ENCODE results near the gene TRERF1. TPM values are rescaled to one million over a fixed set of nuclear protein-coding genes. Genes with fewer than 3 reads are reported as not detected.

The TRERF1 gene
- total RNA-seq, 1 experiment from 2014 or later: 14.5 TPM

GRCh38 chr6:42459888-42460287 is 8.2 kb upstream of the TRERF1 start:
- CTCF ChIA-PET: no interaction called here
- intact Hi-C loops (cut with micrococcal nuclease; ENCODE audit: unreplicated experiment): no loop called here

DNA sequence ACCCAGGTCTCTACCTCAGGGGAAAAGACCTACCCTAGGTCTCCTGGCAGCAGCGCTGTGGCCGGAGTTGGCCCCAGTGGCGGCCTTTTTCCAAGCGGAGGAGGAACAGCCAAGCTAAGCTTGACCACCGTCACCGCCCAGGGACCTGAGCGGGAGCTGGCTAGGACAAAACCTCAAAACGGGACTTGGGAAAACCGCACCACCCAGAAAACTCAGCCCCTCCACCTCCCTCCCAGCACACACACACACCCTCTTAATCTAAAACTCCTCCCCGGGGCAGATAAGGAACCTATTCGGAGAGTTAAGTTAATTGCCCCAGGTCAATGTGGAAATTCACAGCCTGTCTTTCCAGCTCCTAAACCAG is 2.7 kb upstream of the TRERF1 start:
- no peak for DNase-seq
- Histone ChIP-seq H3K27me3 (ENCODE audit: insufficient read depth, low read depth) (no peaks in the 10 kb centered on the region), H3K9me2 (ENCODE audit: insufficient read depth) (no peaks in the 10 kb centered on the region), H4K20me1 (ENCODE audit: insufficient read depth) (no peaks in the 10 kb centered on the region), H2AFZ (no peak overlapping the region), H3K4me2 (no peak overlapping the region), H3K4me1 (replicated peaks; ENCODE audit: insufficient read depth) (peaks cover 13% of the 10 kb centered on the region), H3K36me3 (ENCODE audit: low read depth) (no peaks in the 10 kb centered on the region), H3K27ac (no peak overlapping the region), H3K4me3 (no peak overlapping the region), H3K79me2 (ENCODE audit: low read depth) (peaks cover 19% of the 10 kb centered on the region), H3K9me3 (ENCODE audit: insufficient read depth, low read depth) (no peaks in the 10 kb centered on the region; the same call in 1 of the 2 replicates), H3F3A (ENCODE audit: insufficient read depth, low read depth) (peaks cover 6% of the 10 kb centered on the region; the same call in 1 of the 2 replicates)
- BruUV-seq (replicated peaks): no TSS peak
- intact Hi-C loops (cut with micrococcal nuclease; ENCODE audit: unreplicated experiment): loop anchor here (5.0 kb wide), 1 partner anchor 78 kb away; no protein-coding TSS in a partner anchor
- TF ChIP-seq EZH2 (IDR thresholded peaks at IDR 0.05; ENCODE audit: low read depth) (no peak), CTCF (conservative IDR thresholded peaks at IDR 0.05) (no peak)
- ChIA-PET POLR2A (ENCODE audit: unreplicated experiment) (interaction anchor here (0.5 to 0.7 kb wide), 2 partner anchors 88 to 227 kb away, joined by 4 to 6 read pairs; no protein-coding TSS in a partner anchor), CTCF (interaction anchor here (0.6 to 1.4 kb wide), 2 partner anchors 93 to 258 kb away, joined by 4 read pairs; no protein-coding TSS in a partner anchor)

More at GRCh38 chr6:42459888-42460287, 8.2 kb upstream of the TRERF1 start:
- TF ChIP-seq EZH2 (IDR thresholded peaks at IDR 0.05; ENCODE audit: low read depth) (no peak), CTCF (conservative IDR thresholded peaks at IDR 0.05) (no peak)
- Histone ChIP-seq H3K9me3 (ENCODE audit: insufficient read depth, low read depth) (no peaks in the 10 kb centered on the region; the same call in 1 of the 2 replicates), H2AFZ (no peak overlapping the region), H4K20me1 (ENCODE audit: insufficient read depth) (no peaks in the 10 kb centered on the region), H3K9me2 (ENCODE audit: insufficient read depth) (no peaks in the 10 kb centered on the region), H3K36me3 (ENCODE audit: low read depth) (no peaks in the 10 kb centered on the region), H3K4me2 (no peak overlapping the region), H3K4me3 (no peak overlapping the region), H3K4me1 (replicated peaks; ENCODE audit: insufficient read depth) (no peaks in the 10 kb centered on the region), H3F3A (ENCODE audit: insufficient read depth, low read depth) (peaks cover 6% of the 10 kb centered on the region; the same call in 1 of the 2 replicates), H3K27me3 (ENCODE audit: insufficient read depth, low read depth) (no peaks in the 10 kb centered on the region), H3K27ac (no peak overlapping the region), H3K79me2 (ENCODE audit: low read depth) (no peaks in the 10 kb centered on the region)
- BruUV-seq (replicated peaks): no TSS peak
- POLR2A ChIA-PET (ENCODE audit: unreplicated experiment): no interaction called here
- no peak for DNase-seq

GRCh38 chr6:42453654-42454427 is 2.1 kb upstream of the TRERF1 start:
- Histone ChIP-seq H3F3A (ENCODE audit: insufficient read depth, low read depth) (peaks cover 6% of the 10 kb centered on the region; the same call in 1 of the 2 replicates), H3K9me3 (ENCODE audit: insufficient read depth, low read depth) (no peaks in the 10 kb centered on the region; the same call in 1 of the 2 replicates), H3K27ac (no peak overlapping the region), H3K9me2 (ENCODE audit: insufficient read depth) (no peaks in the 10 kb centered on the region), H3K36me3 (ENCODE audit: low read depth) (no peaks in the 10 kb centered on the region), H4K20me1 (ENCODE audit: insufficient read depth) (no peaks in the 10 kb centered on the region), H3K27me3 (ENCODE audit: insufficient read depth, low read depth) (no peaks in the 10 kb centered on the region), H3K79me2 (ENCODE audit: low read depth) (peaks cover 25% of the 10 kb centered on the region), H3K4me2 (peak overlapping the region; percentile 83), H3K4me3 (peak overlapping the region; percentile 77; the same call in 1 of the 2 replicates), H3K4me1 (replicated peaks; ENCODE audit: insufficient read depth) (peaks cover 18% of the 10 kb centered on the region), H2AFZ (peak overlapping the region; percentile 87)
- ChIA-PET POLR2A (ENCODE audit: unreplicated experiment) (interaction anchor here (0.7 kb wide), 1 partner anchor 354 kb away, joined by 16 read pairs; no protein-coding TSS in a partner anchor), CTCF (interaction anchor here (1.4 kb wide), 1 partner anchor 93 kb away, joined by 4 read pairs; no protein-coding TSS in a partner anchor)
- intact Hi-C loops (cut with micrococcal nuclease; ENCODE audit: unreplicated experiment): loop anchor here (2.0 to 5.0 kb wide), 4 partner anchors 78 to 237 kb away; partner anchors contain the start of gene MRPS10
- TSS peak; percentile 27 for BruUV-seq (replicated peaks)
- TF ChIP-seq CTCF (conservative IDR thresholded peaks at IDR 0.05) (no peak), EZH2 (IDR thresholded peaks at IDR 0.05; ENCODE audit: low read depth) (no peak)
- DNase-seq: peak in 1 of 2 experiments; percentile 35
